Measurements from ENCODE around the gene KREMEN1. TPM values are rescaled to one million over a fixed set of nuclear protein-coding genes. Genes with fewer than 3 reads are reported as not detected.

The KREMEN1 gene
- total and polyA plus RNA-seq, 2 experiments from 2014 or later, result 1.8 to 3.8 TPM

GRCh38 chr22:29128891-29129807, 56.3 kb downstream of the KREMEN1 start (continued):
- no peak for TF ChIP-seq REST (IDR thresholded peaks at IDR 0.05; ENCODE audit: unreplicated experiment)
- no peak for TF ChIP-seq CREB1 (CRISPR knock-in tag; IDR thresholded peaks at IDR 0.05; ENCODE audit: low read depth)
- TF ChIP-seq EZH2phosphoT487 (IDR thresholded peaks at IDR 0.05; ENCODE audit: unreplicated experiment), result no peak
- no peak for TF ChIP-seq EZH2 (IDR thresholded peaks at IDR 0.05; ENCODE audit: low read depth, unreplicated experiment)
- TF ChIP-seq POLR2AphosphoS5 (IDR thresholded peaks at IDR 0.05; ENCODE audit: low read depth), result no peak
- TF ChIP-seq ZNF331 (CRISPR knock-in tag; IDR thresholded peaks at IDR 0.05; ENCODE audit: low read depth), result no peak
- no peak for TF ChIP-seq CTCF (conservative IDR thresholded peaks at IDR 0.05; ENCODE audit: low read depth in 2 of 2)
- TF ChIP-seq ETS1 (IDR thresholded peaks at IDR 0.05), result no peak

GRCh38 chr22:29129808-29130140, 56.9 kb downstream of the KREMEN1 start:
- H3F3A ChIP-seq (replicated peaks; ENCODE audit: low read depth), result no peaks in the 10 kb centered on the region
- Mint-ChIP-seq H3K4me1 (no peaks in the 10 kb centered on the region), H3K9me3 (peaks cover 2% of the 10 kb centered on the region; the same call in 1 of the 3 replicates), H3K36me3 (ENCODE audit: low read depth) (peaks cover 4% of the 10 kb centered on the region; the same call in 2 of the 3 replicates), H3K4me3 (no peak overlapping the region), H3K27me3 (ENCODE audit: insufficient read depth, low read depth, poor library complexity) (peaks cover under 1% of the 10 kb centered on the region), H3K27ac (no peak overlapping the region)
- no peaks in the 10 kb centered on the region for H3K27me3 ChIP-seq (ENCODE audit: insufficient read depth)
- H2AFZ ChIP-seq, result no peak overlapping the region
- no peaks in the 10 kb centered on the region; the same call in 1 of the 2 replicates for H3K9me2 ChIP-seq (ENCODE audit: insufficient read depth)
- no peak overlapping the region for H3K27ac ChIP-seq (ENCODE audit: low read depth)
- H3K4me1 ChIP-seq (ENCODE audit: insufficient read depth), result no peaks in the 10 kb centered on the region
- ATAC-seq (no peak), DNase-seq (ENCODE audit: low spot score) (no peak)
- no peaks in the 10 kb centered on the region for H4K20me1 ChIP-seq (replicated peaks; ENCODE audit: insufficient read depth)
- no peak overlapping the region for H3K4me2 ChIP-seq
- no peaks in the 10 kb centered on the region for H3K36me3 ChIP-seq (ENCODE audit: insufficient read depth)
- H3K4me3 ChIP-seq, result no peak overlapping the region
- no peaks in the 10 kb centered on the region for H3K79me2 ChIP-seq (replicated peaks; ENCODE audit: insufficient read depth)
- TF ChIP-seq ZNF114 (CRISPR knock-in tag; IDR thresholded peaks at IDR 0.05), result no peak
- TF ChIP-seq ZNF462 (CRISPR knock-in tag; IDR thresholded peaks at IDR 0.05), result no peak
